Fibroblast of lung (primary cell): ENCODE measurements around the gene PNLDC1. TPM values are rescaled to one million over a fixed set of nuclear protein-coding genes. Genes with fewer than 3 reads are reported as not detected.
A peak's percentile ranks its signal among the peaks of the same experiment; 100 is the strongest.

Source experiments
- DNase-seq, 2 donors: peaks; one replicate each; pipeline versions ENCODE4 v3.0.0 to v3.0.0-alpha.2; 2010; ENCODE audit warnings: low read depth in 2 of 2
- H2AFZ ChIP-seq: 2 replicates; pipeline ENCODE4 v1.5.1; 2012; ENCODE audit warnings: low read length, control low read depth, inconsistent platforms
- H3K27ac ChIP-seq: 2 replicates; pipeline ENCODE4 v1.5.1; 2011; ENCODE audit warnings: low read length, control low read depth; ENCODE audit not compliant: insufficient read depth
- H3K27me3 ChIP-seq: 2 replicates; pipeline ENCODE4 v1.5.1; 2011; ENCODE audit warnings: mild to moderate bottlenecking, low read length; ENCODE audit not compliant: control insufficient read depth, insufficient read depth
- H3K36me3 ChIP-seq: 2 replicates; pipeline ENCODE4 v1.5.1; 2011; ENCODE audit warnings: low read length; ENCODE audit not compliant: control insufficient read depth, insufficient read depth
- H3K4me1 ChIP-seq: 2 replicates; pipeline ENCODE4 v1.5.1; 2011; ENCODE audit warnings: low read length; ENCODE audit not compliant: control insufficient read depth, insufficient read depth; ENCODE audit errors: extremely low read depth
- H3K4me2 ChIP-seq: 2 replicates; pipeline ENCODE4 v1.5.1; 2011; ENCODE audit warnings: low read length, control low read depth; ENCODE audit not compliant: insufficient read depth; ENCODE audit errors: extremely low read depth
- H3K4me3 ChIP-seq, 4 experiments: fragments of 200-600 bp in 1 of 4; sonication (generic) in 1 of 4; replicated peaks in 1 of 4; 2 replicates each; pipeline ENCODE4 v1.5.1; 2011 to 2016; ENCODE audit warnings: low read length in 4 of 4, low read depth in 3 of 4, mild to moderate bottlenecking in 3 of 4, control low read depth in 2 of 4, inconsistent platforms in 1 of 4, mixed read lengths in 1 of 4; ENCODE audit not compliant: insufficient read depth in 1 of 4; ENCODE audit errors: control extremely low read depth in 1 of 4
- H3K79me2 ChIP-seq: 2 replicates; pipeline ENCODE4 v1.5.1; 2012; ENCODE audit warnings: mild to moderate bottlenecking, low read length, inconsistent platforms; ENCODE audit not compliant: control insufficient read depth, insufficient read depth
- H3K9ac ChIP-seq: 2 replicates; pipeline ENCODE4 v1.5.1; 2011; ENCODE audit warnings: mild to moderate bottlenecking, low read length, control low read depth; ENCODE audit not compliant: insufficient read depth
- H3K9me3 ChIP-seq: 2 replicates; pipeline ENCODE4 v1.5.1; 2012; ENCODE audit warnings: low read depth, low read length; ENCODE audit not compliant: control insufficient read depth, insufficient read depth
- H4K20me1 ChIP-seq: 2 replicates; pipeline ENCODE4 v1.5.1; 2011; ENCODE audit warnings: low read length; ENCODE audit not compliant: control insufficient read depth, insufficient read depth; ENCODE audit errors: extremely low read depth
- EZH2 ChIP-seq: IDR thresholded peaks from 2 replicates; pipeline ENCODE4 v1.5.1; 2012; ENCODE audit warnings: low read length, control low read depth, mild to moderate bottlenecking; ENCODE audit errors: missing control alignments
- polyA plus RNA-seq, 2 donors: library from polyadenylated mRNA; depleted of rRNA in 1 of 2; stranded (reverse) in 1 of 2; unstranded in 1 of 2; fragments of >200 nt; gene quantifications; 2 replicates each; pipeline ENCODE4 v1.2.1, GENCODE V29; 2011 to 2012; ENCODE audit warnings: missing spikeins in 1 of 2
- total RNA-seq: library from RNA; depleted of rRNA; stranded (reverse); fragments of >200 nt; gene quantifications from 2 replicates; pipeline ENCODE4 v1.2.1, GENCODE V29; 2014
- TF ChIP-seq, protein P1 (sequence below), 2 donors: IDR thresholded peaks in 1 of 2; conservative IDR thresholded peaks in 1 of 2; 1 replicate in 1 of 2; 2 replicates in 1 of 2; pipeline ENCODE4 v1.5.1; 2011 to 2012; ENCODE audit warnings: low read length in 2 of 2, control low read depth in 1 of 2, inconsistent platforms in 1 of 2, low read depth in 1 of 2, mild to moderate bottlenecking in 1 of 2

Gene PNLDC1
- total and polyA plus RNA-seq, 2 donors (not counting 1 experiment from before 2014, with no cell fraction given), result not detected

DNA sequence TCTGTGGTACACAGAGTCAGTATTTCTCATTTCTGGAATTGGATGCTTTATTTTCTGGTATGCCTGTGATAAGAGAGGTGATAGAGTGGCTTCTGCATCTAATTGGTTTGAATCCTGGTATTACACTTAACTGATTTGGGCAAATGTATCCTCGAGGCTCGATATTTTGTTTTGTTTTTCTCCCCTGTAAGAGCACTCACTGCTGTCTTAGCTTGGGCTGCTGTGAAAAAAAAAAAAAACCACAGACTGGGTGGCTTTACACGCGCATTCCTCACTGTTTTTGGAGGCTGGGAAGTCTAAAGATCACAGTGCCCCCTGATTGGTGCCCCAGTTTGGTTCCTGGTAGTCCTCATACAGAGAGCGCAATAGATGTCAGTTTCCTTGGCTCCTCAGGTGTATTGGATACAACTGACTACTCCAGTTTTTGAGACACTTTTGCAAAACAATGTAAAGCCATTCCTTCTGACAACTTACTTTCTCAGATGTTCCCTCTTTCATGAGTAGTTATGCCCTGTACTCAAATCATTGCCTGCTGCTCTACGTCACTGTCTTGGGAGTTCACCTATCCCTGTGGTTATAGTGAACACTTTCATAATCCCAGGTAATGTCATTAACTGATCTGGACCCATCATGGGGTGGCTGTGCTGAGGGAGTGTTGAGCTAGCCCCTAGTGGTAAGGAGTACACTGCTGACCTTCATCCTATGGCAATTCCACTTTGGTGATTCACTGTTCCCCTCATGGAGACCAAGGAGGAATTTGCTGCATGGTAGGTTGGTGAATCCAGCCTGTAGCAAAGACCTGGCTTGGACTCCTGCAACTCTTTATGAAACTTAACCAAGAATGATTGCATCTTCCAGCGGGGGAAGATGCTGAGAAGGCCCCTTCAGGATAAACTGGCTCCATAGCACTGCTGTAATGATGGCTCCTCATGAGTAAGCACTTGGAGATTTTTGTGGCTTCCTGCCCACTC is 41.8 kb upstream of the PNLDC1 start:
- DNase-seq, result peak in 1 of 2 donors; percentile 80
- Histone ChIP-seq H2AFZ (no peak overlapping the region), H3K4me3 (no peak overlapping the region), H3K4me2 (no peak overlapping the region), H3K9ac (no peak overlapping the region), H4K20me1 (no peaks in the 10 kb centered on the region), H3K4me1 (peaks cover 24% of the 10 kb centered on the region), H3K27ac (no peak overlapping the region), H3K9me3 (no peaks in the 10 kb centered on the region), H3K27me3 (no peaks in the 10 kb centered on the region), H3K36me3 (peaks cover 16% of the 10 kb centered on the region), H3K79me2 (peaks cover 9% of the 10 kb centered on the region)
- TF ChIP-seq, protein P1, sequence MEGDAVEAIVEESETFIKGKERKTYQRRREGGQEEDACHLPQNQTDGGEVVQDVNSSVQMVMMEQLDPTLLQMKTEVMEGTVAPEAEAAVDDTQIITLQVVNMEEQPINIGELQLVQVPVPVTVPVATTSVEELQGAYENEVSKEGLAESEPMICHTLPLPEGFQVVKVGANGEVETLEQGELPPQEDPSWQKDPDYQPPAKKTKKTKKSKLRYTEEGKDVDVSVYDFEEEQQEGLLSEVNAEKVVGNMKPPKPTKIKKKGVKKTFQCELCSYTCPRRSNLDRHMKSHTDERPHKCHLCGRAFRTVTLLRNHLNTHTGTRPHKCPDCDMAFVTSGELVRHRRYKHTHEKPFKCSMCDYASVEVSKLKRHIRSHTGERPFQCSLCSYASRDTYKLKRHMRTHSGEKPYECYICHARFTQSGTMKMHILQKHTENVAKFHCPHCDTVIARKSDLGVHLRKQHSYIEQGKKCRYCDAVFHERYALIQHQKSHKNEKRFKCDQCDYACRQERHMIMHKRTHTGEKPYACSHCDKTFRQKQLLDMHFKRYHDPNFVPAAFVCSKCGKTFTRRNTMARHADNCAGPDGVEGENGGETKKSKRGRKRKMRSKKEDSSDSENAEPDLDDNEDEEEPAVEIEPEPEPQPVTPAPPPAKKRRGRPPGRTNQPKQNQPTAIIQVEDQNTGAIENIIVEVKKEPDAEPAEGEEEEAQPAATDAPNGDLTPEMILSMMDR (conservative IDR thresholded peaks at IDR 0.05 in 1 of 2, IDR thresholded peaks at IDR 0.05 in 1 of 2; ENCODE audit: low read depth in 1 of 2, low read length in 2 of 2), result no peak
- no peak for TF ChIP-seq EZH2

DNA sequence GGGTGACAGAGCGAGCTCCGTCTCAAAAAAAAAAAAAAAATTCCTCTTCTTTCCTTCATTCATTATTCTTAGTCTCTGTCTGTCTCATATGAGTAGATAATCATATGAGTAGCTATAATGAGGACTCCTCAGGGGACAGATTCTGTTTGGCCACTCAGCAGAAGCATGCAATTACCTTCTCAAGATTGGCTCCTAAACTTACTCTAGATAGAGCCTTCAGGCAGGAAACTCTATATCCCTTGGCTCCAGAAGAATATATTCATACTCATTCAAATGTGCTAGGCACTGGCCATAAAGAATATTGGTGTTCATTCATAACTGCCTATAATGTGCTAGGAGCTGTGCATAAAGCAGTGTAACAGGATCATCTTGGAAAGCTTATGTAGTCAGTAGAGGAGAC is 40.4 kb upstream of the PNLDC1 start:
- no peak overlapping the region for H2AFZ ChIP-seq
- peaks cover 16% of the 10 kb centered on the region for H3K36me3 ChIP-seq
- no peaks in the 10 kb centered on the region for H4K20me1 ChIP-seq
- no peak overlapping the region for H3K4me3 ChIP-seq
- peaks cover 11% of the 10 kb centered on the region for H3K79me2 ChIP-seq
- TF ChIP-seq, protein P1 (conservative IDR thresholded peaks at IDR 0.05 in 1 of 2, IDR thresholded peaks at IDR 0.05 in 1 of 2; ENCODE audit: low read depth in 1 of 2, low read length in 2 of 2), result no peak
- TF ChIP-seq EZH2, result no peak
- no peak for DNase-seq
- H3K27ac ChIP-seq, result no peak overlapping the region
- H3K9ac ChIP-seq, result no peak overlapping the region
- no peak overlapping the region for H3K4me2 ChIP-seq
- peaks cover 24% of the 10 kb centered on the region for H3K4me1 ChIP-seq
- H3K27me3 ChIP-seq, result no peaks in the 10 kb centered on the region
- H3K9me3 ChIP-seq, result no peaks in the 10 kb centered on the region

DNA sequence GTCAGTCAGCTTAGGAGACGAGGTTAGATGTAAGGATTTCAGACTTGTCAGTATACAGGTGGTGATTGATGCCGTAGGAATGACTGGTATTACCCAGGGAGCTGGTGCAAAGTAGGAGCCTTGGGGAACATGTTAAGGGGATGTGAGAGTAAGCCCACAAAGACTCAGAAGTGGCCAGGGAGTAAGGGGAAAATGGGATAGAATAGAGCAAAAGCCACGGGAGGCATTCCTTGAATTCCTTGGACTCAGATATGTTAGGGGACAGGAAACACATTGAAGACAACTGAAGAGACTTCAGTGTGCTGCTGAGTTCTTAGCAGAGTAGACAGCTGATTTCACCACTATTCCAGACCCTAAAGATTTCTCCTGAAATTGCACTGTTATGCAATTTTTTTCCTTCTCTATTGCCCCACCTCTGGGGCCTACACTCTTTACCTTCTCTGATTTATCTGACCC is 39.4 kb upstream of the PNLDC1 start:
- H2AFZ ChIP-seq, result no peak overlapping the region
- H3K27me3 ChIP-seq, result no peaks in the 10 kb centered on the region
- peaks cover 10% of the 10 kb centered on the region for H3K36me3 ChIP-seq
- TF ChIP-seq EZH2, result no peak
- TF ChIP-seq, protein P1 (conservative IDR thresholded peaks at IDR 0.05 in 1 of 2, IDR thresholded peaks at IDR 0.05 in 1 of 2; ENCODE audit: low read depth in 1 of 2, low read length in 2 of 2), result no peak
- peaks cover 24% of the 10 kb centered on the region for H3K4me1 ChIP-seq
- H3K79me2 ChIP-seq, result peaks cover 9% of the 10 kb centered on the region
- peak overlapping the region; percentile 89 for H3K27ac ChIP-seq
- H4K20me1 ChIP-seq, result no peaks in the 10 kb centered on the region
- no peaks in the 10 kb centered on the region for H3K9me3 ChIP-seq
- peak overlapping the region; percentile 44 to 83 (median 60) for H3K4me3 ChIP-seq
- no peak overlapping the region for H3K9ac ChIP-seq
- peak overlapping the region; percentile 90 for H3K4me2 ChIP-seq
- DNase-seq, result peak; percentile 31 to 87
